ENCODE results near the gene TJP3.

GRCh38 chr19:3684817-3685410 lies 23.3 kb upstream of the TJP3 start:
- no peak for TF ChIP-seq EZH2 (IDR thresholded peaks at IDR 0.05)
- no peak for TF ChIP-seq POLR2AphosphoS5 (IDR thresholded peaks at IDR 0.05; ENCODE audit: borderline replicate concordance, low read depth, low read length)
- TF ChIP-seq FOXP2 (optimal IDR thresholded peaks at IDR 0.05; ENCODE audit: control extremely low read depth, extremely low read length, insufficient read depth), result no peak

All from SK-N-MC (cell line).